Measurements from ENCODE around the gene MTA2. TPM values are rescaled to one million over a fixed set of nuclear protein-coding genes. Genes with fewer than 3 reads are reported as not detected.

Gene MTA2
- total RNA-seq, 2 donors from 2014 or later = 38.1 to 60.6 TPM

Small RNAs within 50 kb of the gene (microRNA-seq; reads per million reads assigned to microRNA genes)
- gene MIR6747 = 0 to 1.4 reads per million in 2 donors

Other genes with a start within 250 kb of the MTA2 start
- gene SCGB1A1, start 182.8 kb downstream of the MTA2 start, total RNA-seq = not detected
- 100 to 1,000 TPM; 329 to 404 TPM for gene AHNAK, start 55.1 kb downstream of the MTA2 start, total RNA-seq
- 100 to 1,000 TPM; 833 to 894 TPM for gene EEF1G, start 28.0 kb downstream of the MTA2 start, total RNA-seq
- gene TUT1, start 10.3 kb downstream of the MTA2 start, total RNA-seq = 10 to 100 TPM in 1 of 2 donors, 1 to 10 TPM in 1; 9.6 to 11.5 TPM
- 10 to 100 TPM; 29.1 to 46.8 TPM for gene EML3, start 10.9 kb upstream of the MTA2 start, total RNA-seq
- 1 to 10 TPM; 3.7 to 3.8 TPM for gene ROM1, start 11.4 kb upstream of the MTA2 start, total RNA-seq
- 10 to 100 TPM; 20.5 to 22.4 TPM for gene B3GAT3, start 20.1 kb upstream of the MTA2 start, total RNA-seq
- gene GANAB, start 44.7 kb upstream of the MTA2 start, total RNA-seq = 100 to 1,000 TPM; 130 to 136 TPM
- 10 to 100 TPM; 11.0 to 13.8 TPM for gene INTS5, start 51.4 kb upstream of the MTA2 start, total RNA-seq
- 10 to 100 TPM; 33.9 to 41.1 TPM for gene C11orf98, start 63.3 kb upstream of the MTA2 start, total RNA-seq
- gene CSKMT, start 63.4 kb upstream of the MTA2 start, total RNA-seq = 10 to 100 TPM in 1 of 2 donors, 1 to 10 TPM in 1; 6.6 to 10.0 TPM
- 1 to 10 TPM; 6.2 to 7.0 TPM for gene UQCC3, start 69.8 kb upstream of the MTA2 start, total RNA-seq
- gene LBHD1, start 70.4 kb upstream of the MTA2 start, total RNA-seq = 1 to 10 TPM; 4.0 to 4.1 TPM
- 10 to 100 TPM; 70.7 to 71.8 TPM for gene UBXN1, start 77.2 kb upstream of the MTA2 start, total RNA-seq
- gene LRRN4CL, start 87.7 kb upstream of the MTA2 start, total RNA-seq = 1 to 10 TPM; 6.1 to 7.3 TPM
- gene BSCL2, start 105.6 kb upstream of the MTA2 start, total RNA-seq = 10 to 100 TPM; 16.8 to 26.7 TPM
- not detected for gene GNG3, start 105.8 kb upstream of the MTA2 start, total RNA-seq
- 10 to 100 TPM; 31.0 to 36.2 TPM for gene HNRNPUL2, start 125.6 kb upstream of the MTA2 start, total RNA-seq
- 10 to 100 TPM; 14.0 to 15.9 TPM for gene TTC9C, start 126.6 kb upstream of the MTA2 start, total RNA-seq
- gene ZBTB3, start 152.3 kb upstream of the MTA2 start, total RNA-seq = 10 to 100 TPM in 1 of 2 donors, 1 to 10 TPM in 1; 7.2 to 10.5 TPM
- 10 to 100 TPM; 32.0 to 39.9 TPM for gene POLR2G, start 159.7 kb upstream of the MTA2 start, total RNA-seq
- 10 to 100 TPM in 1 of 2 donors, 1 to 10 TPM in 1; 8.1 to 11.0 TPM for gene TAF6L, start 169.5 kb upstream of the MTA2 start, total RNA-seq
- gene TMEM179B, start 185.5 kb upstream of the MTA2 start, total RNA-seq = 10 to 100 TPM; 20.6 to 22.4 TPM
- 10 to 100 TPM; 12.0 to 17.6 TPM for gene TMEM223, start 190.1 kb upstream of the MTA2 start, total RNA-seq
- 10 to 100 TPM; 40.5 to 45.6 TPM for gene NXF1, start 203.6 kb upstream of the MTA2 start, total RNA-seq
- gene STX5, start 230.2 kb upstream of the MTA2 start, total RNA-seq = 10 to 100 TPM; 22.1 to 23.2 TPM
- not detected for gene TEX54, start 231.0 kb upstream of the MTA2 start, total RNA-seq
- gene WDR74, start 237.7 kb upstream of the MTA2 start, total RNA-seq = 10 to 100 TPM; 24.6 to 32.2 TPM

Data from left cardiac atrium (tissue), 2 donors.